Loucy (cell line): ENCODE data around the gene RITA1.

Source experiments
- H2AFZ ChIP-seq: fragments of 200-600 bp; sonication (generic); 2 replicates; pipeline ENCODE4 v1.6.0; 2016; ENCODE audit warnings: antibody characterized with exemption, mild to moderate bottlenecking, low read length, moderate library complexity
- H3F3A ChIP-seq: fragments of 200-600 bp; 2 replicates; pipeline ENCODE4 v1.6.0; 2016; ENCODE audit warnings: antibody characterized with exemption, low read depth, mild to moderate bottlenecking
- H3K27me3 ChIP-seq: fragments of 200-600 bp; sonication (generic); 2 replicates; pipeline ENCODE4 v1.6.1; 2014; ENCODE audit warnings: low read length, mild to moderate bottlenecking; ENCODE audit not compliant: insufficient read depth, poor library complexity, severe bottlenecking
- H3K36me3 ChIP-seq: fragments of 200-600 bp; sonication (generic); 2 replicates; pipeline ENCODE4 v1.6.1; 2016; ENCODE audit warnings: low read length; ENCODE audit not compliant: insufficient read depth
- H3K4me1 ChIP-seq: fragments of 200-600 bp; sonication (generic); 2 replicates; pipeline ENCODE4 v1.5.1; 2014; ENCODE audit warnings: low read length, mild to moderate bottlenecking; ENCODE audit not compliant: insufficient read depth, poor library complexity, severe bottlenecking
- H3K4me2 ChIP-seq: fragments of 200-600 bp; sonication (generic); 2 replicates; pipeline ENCODE4 v1.6.0; 2014; ENCODE audit warnings: antibody characterized with exemption, low read length, low read depth, mild to moderate bottlenecking; ENCODE audit not compliant: poor library complexity, severe bottlenecking
- H3K4me3 ChIP-seq: fragments of 200-600 bp; sonication (generic); 2 replicates; pipeline ENCODE4 v1.5.1; 2014; ENCODE audit warnings: low read length, mild to moderate bottlenecking, mixed read lengths; ENCODE audit not compliant: poor library complexity, severe bottlenecking
- H3K79me2 ChIP-seq: fragments of 200-600 bp; sonication (generic); 2 replicates; pipeline ENCODE4 v1.6.1; 2014; ENCODE audit warnings: low read length; ENCODE audit not compliant: insufficient read depth
- H3K9ac ChIP-seq: fragments of 200-600 bp; sonication (generic); 2 replicates; pipeline ENCODE4 v1.6.0; 2014; ENCODE audit warnings: mild to moderate bottlenecking, low read depth, low read length, moderate library complexity; ENCODE audit not compliant: poor library complexity, severe bottlenecking
- H3K9me2 ChIP-seq: fragments of 200-600 bp; sonication (generic); replicated peaks from 2 replicates; pipeline ENCODE4 v1.6.1; 2016; ENCODE audit warnings: low read depth, low read length, mixed read lengths
- H3K9me3 ChIP-seq: fragments of 200-600 bp; sonication (generic); 2 replicates; pipeline ENCODE4 v1.6.1; 2014; ENCODE audit warnings: mild to moderate bottlenecking, antibody characterized with exemption, low read length, low read depth; ENCODE audit not compliant: insufficient read depth
- H4K20me1 ChIP-seq: fragments of 200-600 bp; sonication (generic); 2 replicates; pipeline ENCODE4 v1.6.0; 2014; ENCODE audit warnings: antibody characterized with exemption, low read length, mild to moderate bottlenecking; ENCODE audit not compliant: insufficient read depth, poor library complexity, severe bottlenecking
- CTCF ChIP-seq: fragments of 200-600 bp; sonication (generic); conservative IDR thresholded peaks from 2 replicates; pipeline ENCODE4 v1.5.1; 2014; ENCODE audit warnings: mild to moderate bottlenecking, antibody characterized with exemption, low read length
- EZH2phosphoT487 ChIP-seq: fragments of 200-600 bp; IDR thresholded peaks from 2 replicates; pipeline ENCODE4 v1.6.1; 2018; ENCODE audit warnings: antibody characterized with exemption, mild to moderate bottlenecking, moderate library complexity, borderline replicate concordance

Gene RITA1

GRCh38 chr12:113155646-113156045, 29.9 kb upstream of the RITA1 start:
- Histone ChIP-seq H4K20me1 (no peaks in the 10 kb centered on the region), H3K9ac (no peak overlapping the region)

GRCh38 chr12:113157218-113157859, 28.2 kb upstream of the RITA1 start:
- H3K79me2 ChIP-seq, result no peaks in the 10 kb centered on the region
- H3K9ac ChIP-seq, result no peak overlapping the region
- no peaks in the 10 kb centered on the region for H3K9me3 ChIP-seq
- H3K4me2 ChIP-seq, result no peak overlapping the region
- no peak for TF ChIP-seq EZH2phosphoT487
- no peak for TF ChIP-seq CTCF
- no peak overlapping the region for H3K4me3 ChIP-seq
- peaks cover 39% of the 10 kb centered on the region; the same call in 1 of the 2 replicates for H3K36me3 ChIP-seq
- no peaks in the 10 kb centered on the region for H4K20me1 ChIP-seq
- H3K27me3 ChIP-seq, result no peaks in the 10 kb centered on the region
- no peaks in the 10 kb centered on the region for H3F3A ChIP-seq
- H3K9me2 ChIP-seq, result no peaks in the 10 kb centered on the region
- no peaks in the 10 kb centered on the region for H3K4me1 ChIP-seq
- H2AFZ ChIP-seq, result no peak overlapping the region

More at GRCh38 chr12:113155646-113156045, 29.9 kb upstream of the RITA1 start:
- Histone ChIP-seq H3K9me2 (no peaks in the 10 kb centered on the region), H2AFZ (no peak overlapping the region), H3K79me2 (no peaks in the 10 kb centered on the region), H3K27me3 (no peaks in the 10 kb centered on the region), H3K4me1 (no peaks in the 10 kb centered on the region), H3F3A (no peaks in the 10 kb centered on the region), H3K36me3 (peaks cover 26% of the 10 kb centered on the region; the same call in 1 of the 2 replicates), H3K4me3 (no peak overlapping the region), H3K9me3 (no peaks in the 10 kb centered on the region), H3K4me2 (no peak overlapping the region)
- TF ChIP-seq EZH2phosphoT487, result no peak
- TF ChIP-seq CTCF, result no peak

- H3K4me3 ChIP-seq, result no peak overlapping the region
- no peaks in the 10 kb centered on the region for H3K4me1 ChIP-seq
- TF ChIP-seq CTCF (no peak), EZH2phosphoT487 (no peak)
- H3F3A ChIP-seq, result no peaks in the 10 kb centered on the region
- H3K36me3 ChIP-seq, result peaks cover 52% of the 10 kb centered on the region; the same call in 1 of the 2 replicates
- no peaks in the 10 kb centered on the region for H3K79me2 ChIP-seq
- no peaks in the 10 kb centered on the region for H3K9me2 ChIP-seq
- H4K20me1 ChIP-seq, result no peaks in the 10 kb centered on the region
- H2AFZ ChIP-seq, result no peak overlapping the region
- H3K27me3 ChIP-seq, result no peaks in the 10 kb centered on the region
- no peaks in the 10 kb centered on the region for H3K9me3 ChIP-seq
- no peak overlapping the region for H3K4me2 ChIP-seq
- no peak overlapping the region for H3K9ac ChIP-seq
Observed at GRCh38 chr12:113158439-113159203, 26.9 kb upstream of the RITA1 start.
